ENCODE results near the gene ERVK3-1. TPM values are rescaled to one million over a fixed set of nuclear protein-coding genes. Genes with fewer than 3 reads are reported as not detected.

Gene ERVK3-1
- total and polyA plus RNA-seq, 2 donors (not counting 1 experiment from before 2014, with no cell fraction given), result 25.6 to 36.6 TPM

- peaks cover 29% of the 10 kb centered on the region for H3K36me3 ChIP-seq (ENCODE audit: control insufficient read depth, insufficient read depth, low read length)
- H2AFZ ChIP-seq (ENCODE audit: low read length), result no peak overlapping the region
- H3K9ac ChIP-seq (ENCODE audit: insufficient read depth, low read length), result no peak overlapping the region
- H4K20me1 ChIP-seq (ENCODE audit: control insufficient read depth, extremely low read depth, insufficient read depth, low read length), result no peaks in the 10 kb centered on the region
- H3K4me1 ChIP-seq (ENCODE audit: control insufficient read depth, extremely low read depth, insufficient read depth, low read length), result no peaks in the 10 kb centered on the region
- no peaks in the 10 kb centered on the region for H3K27me3 ChIP-seq (ENCODE audit: control insufficient read depth, insufficient read depth, low read length)
- H3K4me2 ChIP-seq (ENCODE audit: extremely low read depth, insufficient read depth, low read length), result no peak overlapping the region
- TF ChIP-seq EZH2 (IDR thresholded peaks at IDR 0.05; ENCODE audit: low read length, missing control alignments), result no peak
- TF ChIP-seq, protein P1, sequence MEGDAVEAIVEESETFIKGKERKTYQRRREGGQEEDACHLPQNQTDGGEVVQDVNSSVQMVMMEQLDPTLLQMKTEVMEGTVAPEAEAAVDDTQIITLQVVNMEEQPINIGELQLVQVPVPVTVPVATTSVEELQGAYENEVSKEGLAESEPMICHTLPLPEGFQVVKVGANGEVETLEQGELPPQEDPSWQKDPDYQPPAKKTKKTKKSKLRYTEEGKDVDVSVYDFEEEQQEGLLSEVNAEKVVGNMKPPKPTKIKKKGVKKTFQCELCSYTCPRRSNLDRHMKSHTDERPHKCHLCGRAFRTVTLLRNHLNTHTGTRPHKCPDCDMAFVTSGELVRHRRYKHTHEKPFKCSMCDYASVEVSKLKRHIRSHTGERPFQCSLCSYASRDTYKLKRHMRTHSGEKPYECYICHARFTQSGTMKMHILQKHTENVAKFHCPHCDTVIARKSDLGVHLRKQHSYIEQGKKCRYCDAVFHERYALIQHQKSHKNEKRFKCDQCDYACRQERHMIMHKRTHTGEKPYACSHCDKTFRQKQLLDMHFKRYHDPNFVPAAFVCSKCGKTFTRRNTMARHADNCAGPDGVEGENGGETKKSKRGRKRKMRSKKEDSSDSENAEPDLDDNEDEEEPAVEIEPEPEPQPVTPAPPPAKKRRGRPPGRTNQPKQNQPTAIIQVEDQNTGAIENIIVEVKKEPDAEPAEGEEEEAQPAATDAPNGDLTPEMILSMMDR (conservative IDR thresholded peaks at IDR 0.05 in 1 of 2, IDR thresholded peaks at IDR 0.05 in 1 of 2; ENCODE audit: low read depth in 1 of 2, low read length in 2 of 2), result no peak
- peaks cover 12% of the 10 kb centered on the region for H3K9me3 ChIP-seq (ENCODE audit: control insufficient read depth, insufficient read depth, low read depth, low read length)
- DNase-seq (ENCODE audit: low read depth in 2 of 2), result no peak
- H3K4me3 ChIP-seq (replicated peaks in 1 of 4; ENCODE audit: control extremely low read depth in 1 of 4, insufficient read depth in 1 of 4, low read depth in 3 of 4, low read length in 4 of 4), result no peak overlapping the region
- H3K79me2 ChIP-seq (ENCODE audit: control insufficient read depth, insufficient read depth, low read length), result no peaks in the 10 kb centered on the region
- no peak overlapping the region for H3K27ac ChIP-seq (ENCODE audit: insufficient read depth, low read length)
Measured at GRCh38 chr19:58291943-58292342, 13.2 kb upstream of the ERVK3-1 start.

GRCh38 chr19:58294743-58295374, 10.3 kb upstream of the ERVK3-1 start:
- peaks cover 12% of the 10 kb centered on the region for H3K9me3 ChIP-seq (ENCODE audit: control insufficient read depth, insufficient read depth, low read depth, low read length)
- no peak for TF ChIP-seq EZH2 (IDR thresholded peaks at IDR 0.05; ENCODE audit: low read length, missing control alignments)
- TF ChIP-seq, protein P1 (conservative IDR thresholded peaks at IDR 0.05 in 1 of 2, IDR thresholded peaks at IDR 0.05 in 1 of 2; ENCODE audit: low read depth in 1 of 2, low read length in 2 of 2), result no peak

DNA sequence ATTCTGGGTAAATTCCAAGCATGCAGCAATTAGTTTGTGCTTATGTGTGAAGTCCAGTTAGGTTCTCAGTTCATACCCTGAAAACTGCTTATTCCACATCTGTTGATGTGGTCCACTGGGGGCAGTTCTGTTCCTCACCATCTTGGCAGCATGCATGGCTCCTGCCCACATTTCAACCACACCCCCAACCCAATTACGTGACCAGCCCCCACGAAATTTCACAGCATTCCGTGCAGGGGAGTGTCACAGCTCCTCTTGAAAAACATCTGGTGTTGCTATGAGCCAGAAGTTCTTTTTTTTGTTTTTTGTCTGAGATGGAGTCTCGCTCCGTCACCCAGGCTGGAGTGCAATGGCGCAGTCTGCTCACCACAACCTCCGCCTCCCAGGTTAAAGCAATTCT, 9.1 kb upstream of the ERVK3-1 start:
- no peaks in the 10 kb centered on the region for H3K27me3 ChIP-seq (ENCODE audit: control insufficient read depth, insufficient read depth, low read length)
- H2AFZ ChIP-seq (ENCODE audit: low read length), result no peak overlapping the region
- no peaks in the 10 kb centered on the region for H3K4me1 ChIP-seq (ENCODE audit: control insufficient read depth, extremely low read depth, insufficient read depth, low read length)
- no peaks in the 10 kb centered on the region for H4K20me1 ChIP-seq (ENCODE audit: control insufficient read depth, extremely low read depth, insufficient read depth, low read length)
- H3K9me3 ChIP-seq (ENCODE audit: control insufficient read depth, insufficient read depth, low read depth, low read length), result peaks cover 12% of the 10 kb centered on the region
- no peak overlapping the region for H3K9ac ChIP-seq (ENCODE audit: insufficient read depth, low read length)
- no peak for DNase-seq (ENCODE audit: low read depth in 2 of 2)
- H3K27ac ChIP-seq (ENCODE audit: insufficient read depth, low read length), result no peak overlapping the region
- H3K36me3 ChIP-seq (ENCODE audit: control insufficient read depth, insufficient read depth, low read length), result peaks cover 21% of the 10 kb centered on the region
- H3K4me3 ChIP-seq (replicated peaks in 1 of 4; ENCODE audit: control extremely low read depth in 1 of 4, insufficient read depth in 1 of 4, low read depth in 3 of 4, low read length in 4 of 4), result no peak overlapping the region
- no peak overlapping the region for H3K4me2 ChIP-seq (ENCODE audit: extremely low read depth, insufficient read depth, low read length)
- TF ChIP-seq, protein P1 (conservative IDR thresholded peaks at IDR 0.05 in 1 of 2, IDR thresholded peaks at IDR 0.05 in 1 of 2; ENCODE audit: low read depth in 1 of 2, low read length in 2 of 2), result no peak
- TF ChIP-seq EZH2 (IDR thresholded peaks at IDR 0.05; ENCODE audit: low read length, missing control alignments), result no peak
- no peaks in the 10 kb centered on the region for H3K79me2 ChIP-seq (ENCODE audit: control insufficient read depth, insufficient read depth, low read length)

More at GRCh38 chr19:58294743-58295374, 10.3 kb upstream of the ERVK3-1 start:
- Histone ChIP-seq H3K9ac (ENCODE audit: insufficient read depth, low read length) (no peak overlapping the region), H3K27ac (ENCODE audit: insufficient read depth, low read length) (no peak overlapping the region), H2AFZ (ENCODE audit: low read length) (no peak overlapping the region), H3K4me3 (replicated peaks in 1 of 4; ENCODE audit: control extremely low read depth in 1 of 4, insufficient read depth in 1 of 4, low read depth in 3 of 4, low read length in 4 of 4) (no peak overlapping the region), H3K4me1 (ENCODE audit: control insufficient read depth, extremely low read depth, insufficient read depth, low read length) (no peaks in the 10 kb centered on the region), H3K4me2 (ENCODE audit: extremely low read depth, insufficient read depth, low read length) (no peak overlapping the region), H3K79me2 (ENCODE audit: control insufficient read depth, insufficient read depth, low read length) (no peaks in the 10 kb centered on the region), H3K27me3 (ENCODE audit: control insufficient read depth, insufficient read depth, low read length) (no peaks in the 10 kb centered on the region), H3K36me3 (ENCODE audit: control insufficient read depth, insufficient read depth, low read length) (peaks cover 25% of the 10 kb centered on the region), H4K20me1 (ENCODE audit: control insufficient read depth, extremely low read depth, insufficient read depth, low read length) (no peaks in the 10 kb centered on the region)
- no peak for DNase-seq (ENCODE audit: low read depth in 2 of 2)
